Measurements from ENCODE around the gene RAE1.
A peak's percentile ranks its signal among the peaks of the same experiment; 100 is the strongest.
"Not testable (repeated sequence)": the region's sequence is repeated elsewhere in the genome, so short reads cannot be mapped to it uniquely, and the experiment has no call there.

RAE1 gene

GRCh38 chr20:57417830-57418780 lies 67.0 kb downstream of the RAE1 start:
- no peak for DNase-seq

- DNase-seq: not testable (repeated sequence)
Observed at GRCh38 chr20:57419479-57419878, 68.4 kb downstream of the RAE1 start.

GRCh38 chr20:57420571-57421252 lies 69.7 kb downstream of the RAE1 start:
- no peak for DNase-seq

GRCh38 chr20:57421253-57422220 lies 70.5 kb downstream of the RAE1 start:
- no peak for DNase-seq

GRCh38 chr20:57422254-57422653 lies 71.2 kb downstream of the RAE1 start:
- no peak for DNase-seq

GRCh38 chr20:57425150-57426013 lies 74.3 kb downstream of the RAE1 start:
- DNase-seq: peak in 1 of 2 experiments; percentile 49

- DNase-seq: peak; percentile 41 to 77
Observed at GRCh38 chr20:57426271-57426689, 75.2 kb downstream of the RAE1 start.

- no peak for DNase-seq
Observed at GRCh38 chr20:57426831-57427230, 75.8 kb downstream of the RAE1 start.

GRCh38 chr20:57428324-57429158 lies 77.5 kb downstream of the RAE1 start:
- DNase-seq: no peak

Data from NCI-H187 (cell line).